Endothelial cell of umbilical vein (primary cell): ENCODE results near the gene CHD5. TPM values are rescaled to one million over a fixed set of nuclear protein-coding genes. Genes with fewer than 3 reads are reported as not detected.

Source experiments
- BruUV-seq: library from RNA; stranded (reverse); fragments of 400-500 nt; replicated peaks from 2 replicates; lab custom pipeline; 2021; lab: Mats Ljungman, UMichigan
- CTCF ChIA-PET: fragments of 300-600, 350-600 bp; sonication (Branson Sonifier 250); formaldehyde crosslinking; loops from one replicate; lab custom pipeline; 2021; ENCODE audit warnings: antibody characterized with exemption, inconsistent platforms; lab: Charles Lee
- POLR2A ChIA-PET: fragments of 300-600, 350-600 bp; sonication (Branson Sonifier 250); formaldehyde crosslinking; loops from one replicate; lab custom pipeline; 2021; ENCODE audit warnings: antibody characterized with exemption, inconsistent platforms; lab: Charles Lee
- DNase-seq: peaks from one replicate; pipeline ENCODE4 v3.0.0-alpha.2; 2011; ENCODE audit warnings: low read depth, low spot score
- FAIRE-seq: peaks from 2 replicates; lab custom pipeline; 2011; peaks lifted over from hg19 to GRCh38; lab: Jason Lieb, UNC
- H2AFZ ChIP-seq: 2 replicates; pipeline ENCODE4 v1.6.0; 2012; ENCODE audit warnings: low read depth, low read length, control low read depth, inconsistent platforms
- H3K27ac ChIP-seq: 2 replicates; pipeline ENCODE4 v1.5.1; 2011; ENCODE audit warnings: low read depth, mild to moderate bottlenecking, control low read depth, low read length, moderate library complexity; ENCODE audit not compliant: insufficient read depth
- H3K27me3 ChIP-seq, 2 experiments: 2 replicates each; pipeline versions ENCODE4 v1.6.0 to v1.6.1; 2011; ENCODE audit warnings: low read length in 2 of 2, mixed read lengths in 1 of 2; ENCODE audit not compliant: control insufficient read depth in 2 of 2, insufficient read depth in 2 of 2
- H3K36me3 ChIP-seq, 2 experiments: 2 replicates in 1 of 2; 3 replicates in 1 of 2; pipeline ENCODE4 v1.5.1; 2011; ENCODE audit warnings: low read length in 2 of 2, mild to moderate bottlenecking in 1 of 2, moderate library complexity in 1 of 2; ENCODE audit not compliant: control insufficient read depth in 2 of 2, insufficient read depth in 2 of 2; ENCODE audit errors: extremely low read depth in 1 of 2
- H3K4me1 ChIP-seq: 3 replicates; pipeline ENCODE4 v1.5.1; 2011; ENCODE audit warnings: mild to moderate bottlenecking, low read length; ENCODE audit not compliant: control insufficient read depth, insufficient read depth; ENCODE audit errors: extremely low read depth
- H3K4me2 ChIP-seq: 2 replicates; pipeline ENCODE4 v1.6.1; 2011; ENCODE audit warnings: low read length, control low read depth, mixed read lengths; ENCODE audit not compliant: insufficient read depth
- H3K4me3 ChIP-seq, 3 experiments: fragments of 200-600 bp in 1 of 3; sonication (generic), shearing (Covaris generic) in 1 of 3; replicated peaks in 1 of 3; 2 replicates each; pipeline ENCODE4 v1.5.1; 2011 to 2016; ENCODE audit warnings: control low read depth in 3 of 3, low read length in 3 of 3, mild to moderate bottlenecking in 2 of 3, inconsistent platforms in 1 of 3, low read depth in 1 of 3, moderate library complexity in 1 of 3; ENCODE audit not compliant: insufficient read depth in 1 of 3
- H3K79me2 ChIP-seq: 2 replicates; pipeline ENCODE4 v1.6.0; 2012; ENCODE audit warnings: low read length, inconsistent platforms; ENCODE audit not compliant: control insufficient read depth, insufficient read depth
- H3K9ac ChIP-seq: replicated peaks from 2 replicates; pipeline ENCODE3; 2011; ENCODE audit warnings: low read length, control low read depth; ENCODE audit not compliant: insufficient read depth; ENCODE audit errors: extremely low read depth
- H3K9me1 ChIP-seq: replicated peaks from 3 replicates; pipeline ENCODE4 v1.6.0; 2011; ENCODE audit warnings: mild to moderate bottlenecking, low read length; ENCODE audit not compliant: control insufficient read depth, insufficient read depth; ENCODE audit errors: extremely low read depth
- H3K9me3 ChIP-seq: replicated peaks from 2 replicates; pipeline ENCODE4 v1.5.1; 2012; ENCODE audit warnings: low read length, inconsistent platforms; ENCODE audit not compliant: control insufficient read depth, insufficient read depth
- H4K20me1 ChIP-seq: replicated peaks from 2 replicates; pipeline ENCODE3; 2011; ENCODE audit warnings: mild to moderate bottlenecking, low read length; ENCODE audit not compliant: control insufficient read depth, insufficient read depth; ENCODE audit errors: extremely low read depth
- FOS ChIP-seq: IDR thresholded peaks from 2 replicates; pipeline ENCODE4 v1.6.1; 2011; ENCODE audit warnings: mild to moderate bottlenecking, low read length, moderate library complexity, borderline replicate concordance; ENCODE audit not compliant: insufficient read depth
- GATA2 ChIP-seq: IDR thresholded peaks from 2 replicates; pipeline ENCODE4 v1.7.0; 2011; ENCODE audit warnings: low read depth, mild to moderate bottlenecking, moderate library complexity, mixed read lengths, low read length; ENCODE audit not compliant: insufficient read length, insufficient read depth
- MYC ChIP-seq: IDR thresholded peaks from one replicate; pipeline ENCODE4 v1.6.1; 2011; ENCODE audit warnings: mild to moderate bottlenecking, low read depth, low read length
- POLR2A ChIP-seq: IDR thresholded peaks from 2 replicates; pipeline ENCODE4 v1.6.1; 2012; ENCODE audit warnings: low read depth, mild to moderate bottlenecking, control low read depth, low read length
- POLR2AphosphoS5 ChIP-seq: IDR thresholded peaks from 2 replicates; pipeline ENCODE4 v1.6.1; 2012; ENCODE audit warnings: low read depth, mild to moderate bottlenecking, control low read depth, low read length, moderate library complexity; ENCODE audit not compliant: insufficient read depth
- dilution Hi-C: fragments of 300-500 bp; cut with MboI; formaldehyde crosslinking; loops from one replicate; pipeline ENCODE4 v1.15.0; 2019; ENCODE audit warnings: low sequenced_read_pairs; ENCODE audit not compliant: extremely low pct_ligation_motif_present
- intact Hi-C: fragments of 100-400 bp; cut with micrococcal nuclease; formaldehyde crosslinking; loops from one replicate; pipeline ENCODE4 v1.10.0; 2022
- polyA plus RNA-seq, 4 experiments: library from polyadenylated mRNA; depleted of rRNA in 3 of 4; stranded (reverse) in 3 of 4; unstranded in 1 of 4; fragments of >200 nt; gene quantifications; 2 replicates each; pipeline versions ENCODE4 v1.2.1 to v1.2.3, GENCODE V29; 2011 to 2012; ENCODE audit warnings: missing spikeins in 1 of 4
- total RNA-seq: library from RNA; stranded (reverse); gene quantifications from 2 replicates; pipeline ENCODE4 v1.2.3, GENCODE V29; 2021
- TF ChIP-seq, protein P1 (sequence below): IDR thresholded peaks from 2 replicates; pipeline ENCODE4 v1.6.1; 2011; ENCODE audit not compliant: insufficient read depth, insufficient read length
- TF ChIP-seq, protein P2 (sequence below), 2 donors: IDR thresholded peaks; 1 replicate in 1 of 2; 2 replicates in 1 of 2; pipeline ENCODE4 v1.5.1; 2011; ENCODE audit warnings: low read length in 2 of 2, mild to moderate bottlenecking in 2 of 2, moderate library complexity in 2 of 2, control low read depth in 1 of 2, inconsistent platforms in 1 of 2, low read depth in 1 of 2; ENCODE audit not compliant: insufficient read depth in 1 of 2; ENCODE audit errors: extremely low read depth in 1 of 2

The CHD5 gene
- total and polyA plus RNA-seq, 2 donors (not counting 3 experiments of a cell fraction or from before 2014, with no cell fraction given) = 0.04 to 0.11 TPM

DNA sequence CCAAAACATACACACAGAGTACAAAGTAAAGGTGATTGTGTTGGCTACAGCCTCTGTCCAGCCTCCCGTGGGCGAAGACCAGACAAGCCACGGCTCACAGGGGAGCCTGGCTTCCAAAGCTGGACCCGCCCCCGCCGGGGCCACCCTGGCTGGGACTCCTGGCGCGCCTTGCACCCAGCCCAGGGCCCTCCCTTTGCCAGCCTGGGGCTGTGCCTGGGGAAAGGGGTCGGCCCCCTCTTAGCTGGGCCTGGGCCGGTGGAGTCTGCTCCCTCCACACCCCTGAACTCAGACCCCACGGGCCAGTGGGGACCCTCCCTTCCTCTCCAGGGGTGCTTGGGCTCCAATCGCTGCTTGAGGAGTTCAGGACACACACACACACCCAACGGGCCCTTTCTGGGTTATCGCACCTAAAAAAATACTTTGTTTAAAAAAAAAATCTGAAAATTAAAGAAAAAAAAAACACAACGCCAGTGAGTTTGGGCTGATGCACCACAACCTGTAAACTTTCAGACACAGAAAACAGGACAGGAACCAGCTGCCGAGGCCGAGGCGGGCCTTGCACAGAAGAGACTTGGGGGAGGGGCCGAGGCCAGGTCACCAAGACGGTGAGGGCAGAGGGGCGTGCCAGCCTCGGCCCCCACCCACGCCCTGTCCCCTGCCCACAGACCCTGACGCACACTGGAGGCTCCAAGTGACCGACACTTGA lies 78.1 kb downstream of the CHD5 start:
- Histone ChIP-seq H3K27me3 (no peaks in the 10 kb centered on the region), H3K36me3 (no peaks in the 10 kb centered on the region), H3K4me2 (no peak overlapping the region), H3K9ac (no peak overlapping the region), H3K79me2 (no peaks in the 10 kb centered on the region), H3K4me3 (no peak overlapping the region), H4K20me1 (no peaks in the 10 kb centered on the region), H3K9me3 (no peaks in the 10 kb centered on the region), H2AFZ (no peak overlapping the region), H3K9me1 (no peaks in the 10 kb centered on the region), H3K4me1 (no peaks in the 10 kb centered on the region), H3K27ac (no peak overlapping the region)
- intact Hi-C loops (no loop called here), dilution Hi-C loops (no loop called here)
- POLR2A ChIA-PET = no interaction called here
- DNase-seq (no peak), FAIRE-seq (no peak)
- no TSS peak for BruUV-seq
- TF ChIP-seq, protein P1, sequence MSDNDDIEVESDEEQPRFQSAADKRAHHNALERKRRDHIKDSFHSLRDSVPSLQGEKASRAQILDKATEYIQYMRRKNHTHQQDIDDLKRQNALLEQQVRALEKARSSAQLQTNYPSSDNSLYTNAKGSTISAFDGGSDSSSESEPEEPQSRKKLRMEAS = no peak
- TF ChIP-seq POLR2A = no peak
- TF ChIP-seq, protein P2, sequence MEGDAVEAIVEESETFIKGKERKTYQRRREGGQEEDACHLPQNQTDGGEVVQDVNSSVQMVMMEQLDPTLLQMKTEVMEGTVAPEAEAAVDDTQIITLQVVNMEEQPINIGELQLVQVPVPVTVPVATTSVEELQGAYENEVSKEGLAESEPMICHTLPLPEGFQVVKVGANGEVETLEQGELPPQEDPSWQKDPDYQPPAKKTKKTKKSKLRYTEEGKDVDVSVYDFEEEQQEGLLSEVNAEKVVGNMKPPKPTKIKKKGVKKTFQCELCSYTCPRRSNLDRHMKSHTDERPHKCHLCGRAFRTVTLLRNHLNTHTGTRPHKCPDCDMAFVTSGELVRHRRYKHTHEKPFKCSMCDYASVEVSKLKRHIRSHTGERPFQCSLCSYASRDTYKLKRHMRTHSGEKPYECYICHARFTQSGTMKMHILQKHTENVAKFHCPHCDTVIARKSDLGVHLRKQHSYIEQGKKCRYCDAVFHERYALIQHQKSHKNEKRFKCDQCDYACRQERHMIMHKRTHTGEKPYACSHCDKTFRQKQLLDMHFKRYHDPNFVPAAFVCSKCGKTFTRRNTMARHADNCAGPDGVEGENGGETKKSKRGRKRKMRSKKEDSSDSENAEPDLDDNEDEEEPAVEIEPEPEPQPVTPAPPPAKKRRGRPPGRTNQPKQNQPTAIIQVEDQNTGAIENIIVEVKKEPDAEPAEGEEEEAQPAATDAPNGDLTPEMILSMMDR (IDR thresholded peaks at IDR 0.05; ENCODE audit: extremely low read depth in 1 of 2, insufficient read depth in 1 of 2, low read depth in 1 of 2, low read length in 2 of 2) = no peak
- TF ChIP-seq GATA2 = no peak
- no peak for TF ChIP-seq FOS
- no peak for TF ChIP-seq MYC
- TF ChIP-seq POLR2AphosphoS5 = no peak
- CTCF ChIA-PET = no interaction called here
